HT-29 (cell line): Measurements from ENCODE around the gene SENP3. TPM values are rescaled to one million over a fixed set of nuclear protein-coding genes. Genes with fewer than 3 reads are reported as not detected.

ENCODE experiments used
- DNase-seq: peaks from one replicate; pipeline ENCODE4 v3.0.0-alpha.2; 2015; ENCODE audit warnings: low spot score
- total RNA-seq: library from RNA; depleted of rRNA; stranded (reverse); fragments of >200 nt; shearing (Covaris generic); gene quantifications from 2 replicates; pipeline ENCODE4 v1.2.3, GENCODE V29; 2014

Gene SENP3
- total RNA-seq, 1 experiment from 2014 or later, result 73.2 TPM

DNA sequence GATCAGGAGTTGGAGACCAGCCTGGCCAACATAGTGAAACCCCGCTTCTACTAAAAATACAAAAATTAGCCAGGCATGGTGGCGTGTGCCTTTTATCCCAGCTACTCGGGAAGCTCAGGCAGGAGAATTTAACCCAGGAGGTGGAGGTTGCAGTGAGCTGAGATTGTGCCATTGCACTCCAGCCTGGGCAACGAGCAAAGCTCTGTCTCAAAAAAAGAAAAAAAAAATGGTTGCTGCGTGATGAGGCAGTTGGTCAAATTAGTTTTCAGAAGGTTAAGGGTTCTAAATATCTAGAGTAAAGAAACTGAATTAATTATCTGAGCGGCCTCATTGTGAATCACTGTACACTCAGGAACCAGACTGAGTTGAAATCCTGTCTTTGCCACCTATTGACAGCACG, 14.2 kb downstream of the SENP3 start:
- DNase-seq, result no peak

DNA sequence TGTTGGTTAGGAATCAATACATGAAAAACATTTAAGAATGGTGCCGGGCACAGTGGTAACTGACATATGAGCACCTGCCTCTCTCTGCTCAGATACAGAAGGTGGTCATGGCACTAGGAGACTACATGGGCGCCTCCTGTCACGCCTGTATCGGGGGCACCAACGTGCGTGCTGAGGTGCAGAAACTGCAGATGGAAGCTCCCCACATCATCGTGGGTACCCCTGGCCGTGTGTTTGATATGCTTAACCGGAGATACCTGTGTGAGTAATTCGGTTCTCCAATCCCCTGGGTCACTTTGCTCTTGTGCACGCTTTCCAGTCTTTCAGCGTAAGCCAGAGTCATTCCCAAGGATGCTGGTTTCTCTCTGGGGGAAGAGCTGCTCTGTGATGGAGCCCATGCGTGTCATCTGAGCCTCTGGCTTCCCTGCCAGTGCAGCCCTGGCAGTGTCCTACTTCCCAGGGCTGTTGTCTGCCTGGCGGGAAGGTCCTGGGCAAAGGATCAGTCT, 14.8 kb downstream of the SENP3 start:
- DNase-seq, result no peak

DNA sequence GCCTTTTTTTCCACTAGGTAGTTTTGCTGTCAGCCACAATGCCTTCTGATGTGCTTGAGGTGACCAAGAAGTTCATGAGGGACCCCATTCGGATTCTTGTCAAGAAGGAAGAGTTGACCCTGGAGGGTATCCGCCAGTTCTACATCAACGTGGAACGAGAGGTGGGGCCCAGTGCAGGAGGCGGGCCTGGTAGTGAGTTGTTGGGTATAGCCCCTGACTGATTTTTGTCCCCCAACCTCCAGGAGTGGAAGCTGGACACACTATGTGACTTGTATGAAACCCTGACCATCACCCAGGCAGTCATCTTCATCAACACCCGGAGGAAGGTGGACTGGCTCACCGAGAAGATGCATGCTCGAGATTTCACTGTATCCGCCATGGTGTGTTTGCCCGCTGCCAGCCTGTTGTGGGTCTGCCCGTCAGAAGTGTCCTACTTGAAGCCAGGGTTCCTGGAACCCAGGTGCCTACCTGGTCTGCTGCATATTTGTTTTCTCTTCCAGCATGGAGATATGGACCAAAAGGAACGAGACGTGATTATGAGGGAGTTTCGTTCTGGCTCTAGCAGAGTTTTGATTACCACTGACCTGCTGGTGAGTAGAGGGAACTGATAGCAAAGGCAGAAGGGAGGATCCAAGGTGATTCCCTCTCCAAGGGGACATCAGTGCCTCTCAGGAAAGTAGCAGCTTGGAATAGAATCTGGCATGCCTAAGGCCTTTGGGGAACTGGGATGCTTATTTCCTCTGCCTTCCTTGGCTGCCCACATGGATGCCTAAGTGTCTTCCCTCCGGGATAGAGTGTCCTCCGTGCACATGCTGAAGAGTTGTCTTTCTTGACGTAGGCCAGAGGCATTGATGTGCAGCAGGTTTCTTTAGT, 15.8 kb downstream of the SENP3 start:
- DNase-seq, result no peak

DNA sequence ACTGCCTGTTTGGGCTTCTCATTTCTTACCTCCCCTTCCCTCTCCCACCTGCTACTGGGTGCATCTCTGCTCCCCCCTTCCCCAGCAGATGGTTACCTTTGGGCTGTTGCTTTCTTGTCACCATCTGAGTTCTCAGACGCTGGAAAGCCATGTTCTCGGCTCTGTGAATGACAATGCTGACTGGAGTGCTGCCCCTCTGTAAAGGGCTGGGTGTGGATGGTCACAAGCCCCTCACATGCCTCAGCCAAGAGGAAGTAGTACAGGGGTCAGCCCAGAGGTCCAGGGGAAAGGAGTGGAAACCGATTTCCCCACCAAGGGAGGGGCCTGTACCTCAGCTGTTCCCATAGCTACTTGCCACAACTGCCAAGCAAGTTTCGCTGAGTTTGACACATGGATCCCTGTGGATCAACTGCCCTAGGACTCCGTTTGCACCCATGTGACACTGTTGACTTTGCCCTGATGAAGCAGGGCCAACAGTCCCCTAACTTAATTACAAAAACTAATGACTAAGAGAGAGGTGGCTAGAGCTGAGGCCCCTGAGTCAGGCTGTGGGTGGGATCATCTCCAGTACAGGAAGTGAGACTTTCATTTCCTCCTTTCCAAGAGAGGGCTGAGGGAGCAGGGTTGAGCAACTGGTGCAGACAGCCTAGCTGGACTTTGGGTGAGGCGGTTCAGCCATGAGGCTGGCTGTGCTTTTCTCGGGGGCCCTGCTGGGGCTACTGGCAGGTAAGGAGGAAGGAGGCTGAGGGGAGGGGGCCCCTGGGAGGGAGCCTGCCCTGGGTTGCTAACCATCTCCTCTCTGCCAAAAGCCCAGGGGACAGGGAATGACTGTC, 17.5 kb downstream of the SENP3 start, which contains the start of gene CD68:
Gene CD68 (plus strand): TSS at position 638 of the 833 bp plus-strand sequence. CDS start 40 bp downstream, at position 678.
- peak; percentile 84 for DNase-seq

DNA sequence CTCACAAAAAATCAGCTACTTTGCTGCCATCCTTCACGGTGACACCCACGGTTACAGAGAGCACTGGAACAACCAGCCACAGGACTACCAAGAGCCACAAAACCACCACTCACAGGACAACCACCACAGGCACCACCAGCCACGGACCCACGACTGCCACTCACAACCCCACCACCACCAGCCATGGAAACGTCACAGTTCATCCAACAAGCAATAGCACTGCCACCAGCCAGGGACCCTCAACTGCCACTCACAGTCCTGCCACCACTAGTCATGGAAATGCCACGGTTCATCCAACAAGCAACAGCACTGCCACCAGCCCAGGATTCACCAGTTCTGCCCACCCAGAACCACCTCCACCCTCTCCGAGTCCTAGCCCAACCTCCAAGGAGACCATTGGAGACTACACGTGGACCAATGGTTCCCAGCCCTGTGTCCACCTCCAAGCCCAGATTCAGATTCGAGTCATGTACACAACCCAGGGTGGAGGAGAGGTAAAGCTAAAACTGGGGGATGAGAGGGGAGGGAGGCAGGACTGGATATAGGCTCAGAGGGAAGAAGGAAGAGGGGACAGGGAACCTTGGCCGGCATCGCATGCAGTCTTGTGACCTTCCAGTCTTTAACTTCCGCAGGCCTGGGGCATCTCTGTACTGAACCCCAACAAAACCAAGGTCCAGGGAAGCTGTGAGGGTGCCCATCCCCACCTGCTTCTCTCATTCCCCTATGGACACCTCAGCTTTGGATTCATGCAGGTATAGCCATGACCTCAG, 18.3 kb downstream of the SENP3 start:
- no peak for DNase-seq

DNA sequence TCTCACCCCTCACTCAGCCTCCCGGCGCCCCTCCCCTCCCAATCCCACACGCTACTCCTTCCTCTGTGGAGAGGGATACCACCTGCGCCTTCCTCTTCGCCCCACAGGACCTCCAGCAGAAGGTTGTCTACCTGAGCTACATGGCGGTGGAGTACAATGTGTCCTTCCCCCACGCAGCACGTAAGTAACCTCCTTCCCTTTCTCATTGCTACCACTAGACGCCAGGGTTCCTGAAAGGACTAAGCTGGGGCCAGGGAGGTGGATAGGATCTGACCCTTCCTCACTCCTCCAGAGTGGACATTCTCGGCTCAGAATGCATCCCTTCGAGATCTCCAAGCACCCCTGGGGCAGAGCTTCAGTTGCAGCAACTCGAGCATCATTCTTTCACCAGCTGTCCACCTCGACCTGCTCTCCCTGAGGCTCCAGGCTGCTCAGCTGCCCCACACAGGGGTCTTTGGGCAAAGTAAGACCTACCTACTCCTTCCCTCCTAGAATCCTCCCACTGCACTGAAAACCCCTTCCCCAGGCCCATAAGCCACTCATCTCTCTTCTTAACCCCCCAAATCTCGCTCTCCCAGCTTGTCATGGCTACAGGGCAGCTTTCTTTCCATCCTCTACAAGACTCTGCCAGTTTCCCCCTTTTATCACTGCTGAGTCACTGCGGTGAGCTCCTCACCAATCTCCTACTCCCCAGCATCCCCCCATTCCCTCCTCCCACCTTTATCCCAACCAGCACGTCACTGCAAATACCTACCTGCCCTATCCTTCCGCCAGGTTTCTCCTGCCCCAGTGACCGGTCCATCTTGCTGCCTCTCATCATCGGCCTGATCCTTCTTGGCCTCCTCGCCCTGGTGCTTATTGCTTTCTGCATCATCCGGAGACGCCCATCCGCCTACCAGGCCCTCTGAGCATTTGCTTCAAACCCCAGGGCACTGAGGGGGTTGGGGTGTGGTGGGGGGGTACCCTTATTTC, 19.2 kb downstream of the SENP3 start:
- no peak for DNase-seq

DNA sequence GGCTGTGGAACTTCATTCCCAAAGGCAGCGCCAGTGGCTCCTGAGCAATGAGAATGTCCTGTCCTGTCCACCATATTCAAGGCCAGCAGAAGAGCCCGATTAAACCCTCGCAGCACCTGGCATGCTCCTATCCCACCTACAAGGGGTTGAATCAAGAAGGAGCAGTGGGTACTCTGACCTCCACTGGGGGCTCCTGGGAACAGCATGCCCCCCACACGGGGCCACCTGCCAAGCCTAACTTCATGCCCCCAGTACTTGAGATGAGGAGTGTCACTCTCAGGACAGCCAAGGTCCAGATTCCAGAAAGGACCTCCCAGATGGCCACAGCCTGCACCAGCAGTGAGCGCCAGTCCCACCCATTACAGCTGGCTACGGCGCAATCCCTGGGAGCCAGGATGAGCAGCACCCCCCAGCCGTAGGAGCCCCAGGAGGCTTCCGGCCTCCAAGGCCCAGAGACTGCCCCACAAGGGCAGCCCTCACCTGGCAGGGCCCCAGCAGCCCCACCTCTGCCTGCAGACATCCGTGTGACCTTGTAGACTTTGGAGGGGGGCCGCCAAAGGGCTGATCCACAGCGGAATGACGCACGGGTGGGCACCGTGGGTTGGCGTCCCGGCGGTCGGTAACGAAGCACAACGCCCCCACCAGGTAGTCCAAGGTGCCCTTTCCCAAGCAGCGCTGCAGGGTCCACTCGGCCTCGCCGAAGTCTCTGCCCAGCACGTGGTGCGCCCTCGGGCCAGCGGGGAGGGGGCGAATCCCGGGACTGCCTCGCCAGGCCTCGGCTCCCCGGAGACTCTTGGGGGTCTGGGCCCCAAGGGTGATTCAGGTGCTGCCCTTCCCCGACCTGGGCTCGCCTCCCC, 20.9 kb downstream of the SENP3 start:
- no peak for DNase-seq

DNA sequence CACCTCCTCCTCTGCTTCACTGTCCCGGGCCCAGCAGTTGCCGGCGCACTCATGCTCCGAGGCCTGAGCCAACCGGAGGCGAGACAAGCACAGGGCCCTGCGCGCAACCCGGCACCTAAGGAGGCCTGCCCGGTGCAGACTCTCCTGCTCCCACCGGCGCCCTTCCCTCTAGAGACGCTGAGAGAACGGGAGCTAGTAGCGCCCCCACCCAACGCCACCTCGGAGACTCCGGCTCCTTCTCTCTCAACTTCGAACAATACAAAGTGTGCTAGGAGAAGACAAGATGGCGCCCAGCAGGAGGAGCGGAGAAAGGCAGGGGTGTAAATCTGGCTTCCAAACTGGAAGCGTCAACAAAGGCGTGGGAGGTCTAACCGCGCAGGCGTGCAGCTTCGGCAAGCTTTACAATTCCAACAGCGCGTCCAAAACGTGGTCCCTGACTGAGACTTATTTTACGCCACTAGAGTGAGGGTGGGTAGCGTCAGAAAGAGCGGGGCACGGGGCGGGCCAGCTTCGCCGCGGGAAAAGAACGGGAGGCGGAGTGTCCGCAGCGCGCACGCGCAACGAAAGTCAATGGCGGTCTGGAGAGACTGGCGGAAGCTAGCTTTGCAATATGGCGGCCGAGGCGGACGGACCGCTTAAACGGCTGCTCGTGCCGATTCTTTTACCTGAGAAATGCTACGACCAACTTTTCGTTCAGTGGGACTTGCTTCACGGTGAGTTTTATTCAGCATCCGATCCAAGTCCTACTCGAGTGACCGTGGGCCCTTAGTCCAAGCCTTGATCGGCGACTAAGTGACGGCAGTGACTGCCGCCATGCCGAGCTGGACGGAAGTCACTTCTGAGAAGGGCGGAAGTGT, 21.8 kb downstream of the SENP3 start, which contains the start of gene MPDU1:
Gene MPDU1 (plus strand): TSS at position 600 of the 857 bp plus-strand sequence. CDS start 11 bp downstream, at position 611.
- peak; percentile 87 for DNase-seq

DNA sequence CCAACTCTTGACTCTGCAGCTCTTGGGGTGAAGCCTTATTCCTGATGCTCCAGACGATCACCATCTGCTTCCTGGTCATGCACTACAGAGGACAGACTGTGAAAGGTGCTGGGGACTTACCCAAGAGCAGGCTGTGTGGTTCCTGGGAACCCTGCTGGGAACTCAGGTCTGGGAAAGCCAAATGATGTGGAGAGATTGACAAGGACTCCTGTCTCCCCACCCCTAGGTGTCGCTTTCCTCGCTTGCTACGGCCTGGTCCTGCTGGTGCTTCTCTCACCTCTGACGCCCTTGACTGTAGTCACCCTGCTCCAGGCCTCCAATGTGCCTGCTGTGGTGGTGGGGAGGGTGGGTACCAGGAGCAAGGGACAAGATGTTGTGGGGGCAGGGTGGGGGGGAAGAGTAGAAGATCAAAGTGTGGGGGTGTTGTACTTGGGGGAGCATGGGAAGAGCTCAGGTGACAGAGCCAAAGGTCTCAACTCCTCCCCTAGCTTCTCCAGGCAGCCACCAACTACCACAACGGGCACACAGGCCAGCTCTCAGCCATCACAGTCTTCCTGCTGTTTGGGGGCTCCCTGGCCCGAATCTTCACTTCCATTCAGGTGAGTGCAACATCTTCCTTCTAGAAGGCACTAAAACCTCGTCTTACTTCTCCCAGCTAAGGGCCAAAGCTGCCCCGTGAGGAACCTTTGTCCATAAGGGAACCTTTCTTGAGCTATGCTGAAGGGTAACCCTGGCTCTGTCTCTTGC, 25.1 kb downstream of the SENP3 start:
- peak; percentile 69 for DNase-seq

DNA sequence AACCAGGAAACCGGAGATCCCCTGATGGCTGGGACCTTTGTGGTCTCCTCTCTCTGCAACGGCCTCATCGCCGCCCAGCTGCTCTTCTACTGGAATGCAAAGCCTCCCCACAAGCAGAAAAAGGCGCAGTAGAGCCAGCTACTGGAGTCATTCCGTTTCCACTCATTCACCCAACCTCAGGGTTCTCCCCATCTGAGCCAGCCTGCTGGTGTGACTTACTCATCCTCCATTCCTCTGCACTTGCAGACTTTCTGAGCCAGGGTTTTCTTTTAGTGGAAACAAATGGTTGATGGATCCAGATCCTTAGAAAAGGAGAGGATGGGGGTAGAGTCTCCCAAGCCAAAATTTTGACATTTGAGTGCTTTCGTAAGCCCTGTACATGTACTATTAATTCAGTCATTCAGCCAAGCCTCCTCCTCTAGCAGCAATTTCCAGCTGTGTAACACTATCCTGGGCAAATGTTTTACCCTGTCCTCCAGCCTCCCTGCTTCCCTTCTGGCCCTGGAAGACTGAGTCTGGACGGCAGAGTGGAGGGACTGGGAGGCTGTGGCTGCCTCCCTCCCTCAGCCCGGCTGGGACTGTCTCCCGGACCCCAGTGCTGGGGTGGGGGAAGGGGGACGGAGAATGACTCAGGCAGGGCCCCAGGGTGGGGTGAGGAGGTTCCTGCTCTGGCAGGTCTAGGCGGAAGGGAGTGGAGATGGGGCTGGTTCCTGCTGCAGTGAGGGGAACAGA, 25.9 kb downstream of the SENP3 start:
- no peak for DNase-seq

DNA sequence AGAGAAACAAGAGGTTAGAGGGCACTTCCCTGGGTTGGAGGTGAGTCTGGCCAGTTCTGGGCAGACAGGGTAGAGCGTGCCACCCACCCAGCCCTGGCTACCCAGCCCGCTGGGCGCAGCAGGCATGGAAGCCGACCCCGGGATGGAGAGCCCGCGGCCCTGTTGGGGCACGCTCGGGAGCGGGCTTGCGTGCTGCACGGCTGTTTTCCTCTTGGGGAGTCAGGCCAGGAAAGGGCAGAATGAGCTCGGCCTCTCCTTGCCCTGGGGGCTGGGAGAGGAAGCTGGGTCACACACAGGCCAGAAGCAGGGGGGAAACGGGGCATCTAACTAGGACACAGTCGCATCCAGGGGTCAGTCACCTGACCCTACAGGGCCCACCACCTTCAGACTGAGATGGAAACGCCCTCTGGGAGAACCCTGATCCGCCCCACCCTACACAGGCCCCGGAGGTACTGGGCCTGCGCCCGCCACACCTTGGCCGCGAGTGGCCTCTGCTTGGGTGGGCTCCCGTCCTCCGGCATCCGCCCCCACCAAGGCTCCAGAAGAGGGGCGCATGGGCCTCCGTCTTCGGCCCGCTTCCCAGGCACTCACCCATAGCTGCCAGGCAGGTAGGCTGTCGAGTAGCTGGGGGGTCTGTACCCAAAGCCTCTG, 27.0 kb downstream of the SENP3 start:
- no peak for DNase-seq

DNA sequence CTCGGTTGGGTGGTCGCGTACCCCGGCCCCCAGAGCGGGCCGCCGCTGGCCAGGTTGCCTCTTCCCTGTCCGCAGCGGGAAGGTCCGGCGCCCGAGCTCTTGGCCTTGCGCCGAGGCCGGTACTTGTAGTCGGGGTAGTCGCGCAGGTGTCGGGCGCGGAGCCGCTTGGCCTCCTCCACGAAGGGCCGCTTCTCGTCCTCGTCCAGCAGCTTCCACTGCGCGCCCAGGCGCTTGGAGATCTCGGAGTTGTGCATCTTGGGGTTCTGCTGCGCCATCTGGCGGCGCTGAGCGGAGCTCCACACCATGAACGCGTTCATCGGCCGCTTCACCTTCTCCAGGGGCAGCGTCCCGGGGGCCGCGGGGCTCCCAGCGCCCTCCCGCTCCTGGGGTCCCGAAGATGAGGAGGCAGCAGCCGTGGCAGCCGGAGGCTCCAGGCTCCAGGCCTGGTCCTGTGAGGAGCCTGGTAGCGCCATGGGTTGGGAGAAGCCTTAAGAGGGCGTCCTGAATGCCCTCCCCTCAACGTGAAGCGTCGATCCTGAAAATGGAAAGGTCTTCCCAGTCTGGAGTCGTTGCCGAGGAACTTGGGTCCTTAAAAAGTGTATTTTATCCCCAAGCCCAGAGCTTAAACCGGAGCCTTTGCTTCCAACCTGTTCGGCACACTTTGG, 27.6 kb downstream of the SENP3 start:
- DNase-seq, result no peak

DNA sequence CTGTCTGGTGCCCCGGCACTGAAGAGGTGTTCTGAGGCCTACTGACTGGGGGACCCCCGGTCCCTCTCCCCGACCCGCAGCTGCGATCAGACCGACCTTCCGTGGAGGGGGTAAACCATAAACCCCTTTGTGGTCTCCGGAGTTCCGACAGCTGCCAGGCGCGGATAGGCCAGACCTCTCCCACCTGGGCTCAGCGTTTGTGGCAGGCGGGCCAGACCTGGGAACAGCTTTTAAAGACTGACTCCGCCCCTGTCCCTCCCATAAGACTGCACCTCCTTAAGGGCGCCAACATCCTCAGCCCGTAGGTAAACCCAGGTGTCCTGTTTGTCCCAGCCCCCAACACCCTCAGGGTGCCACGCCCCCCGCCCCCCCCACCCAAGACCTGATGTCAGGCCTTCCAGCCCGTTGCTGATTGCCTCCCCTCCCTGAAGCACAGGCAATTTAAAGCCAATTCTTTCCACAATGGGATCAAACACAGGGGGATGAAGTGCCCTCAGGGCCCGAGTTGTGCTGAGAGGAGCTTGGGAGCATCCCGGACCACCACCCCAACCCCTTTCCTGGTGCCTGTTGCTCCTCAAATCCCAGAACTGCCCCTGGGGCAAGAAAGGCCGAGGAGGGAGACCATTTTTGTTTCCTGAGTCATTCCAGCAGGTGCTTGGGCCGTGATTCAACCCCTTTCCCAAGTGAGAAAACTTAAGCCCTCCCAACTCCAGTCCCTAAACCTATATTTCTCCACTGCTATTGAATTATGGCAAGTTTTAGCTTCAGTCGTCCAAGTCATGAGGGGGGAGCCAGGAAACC, 28.4 kb downstream of the SENP3 start, which contains the start of gene SOX15:
Gene SOX15 (minus strand): TSS at position 204 of the 801 bp plus-strand sequence. CDS start 418 bp downstream, outside the sequence.
- no peak for DNase-seq

DNA sequence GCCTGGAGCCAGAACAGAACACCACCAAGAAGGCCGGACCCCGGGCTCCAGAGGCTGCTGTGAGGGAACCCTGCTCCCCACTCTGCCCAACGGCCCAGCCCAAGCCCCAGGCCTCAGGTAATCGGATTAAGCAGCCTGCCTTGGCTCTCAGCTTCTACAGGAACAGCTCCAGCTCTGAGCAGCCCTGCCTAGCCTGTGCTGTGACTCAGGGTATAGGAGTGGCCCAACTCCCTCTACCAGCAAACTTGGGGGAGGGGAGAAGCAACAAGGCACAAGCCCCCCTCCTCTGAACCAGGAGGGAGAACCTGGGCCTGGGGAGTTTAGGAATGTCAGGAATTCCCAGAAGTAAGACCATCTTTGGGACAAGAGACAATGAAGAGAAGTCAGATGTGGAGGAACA, 29.0 kb downstream of the SENP3 start:
- no peak for DNase-seq

DNA sequence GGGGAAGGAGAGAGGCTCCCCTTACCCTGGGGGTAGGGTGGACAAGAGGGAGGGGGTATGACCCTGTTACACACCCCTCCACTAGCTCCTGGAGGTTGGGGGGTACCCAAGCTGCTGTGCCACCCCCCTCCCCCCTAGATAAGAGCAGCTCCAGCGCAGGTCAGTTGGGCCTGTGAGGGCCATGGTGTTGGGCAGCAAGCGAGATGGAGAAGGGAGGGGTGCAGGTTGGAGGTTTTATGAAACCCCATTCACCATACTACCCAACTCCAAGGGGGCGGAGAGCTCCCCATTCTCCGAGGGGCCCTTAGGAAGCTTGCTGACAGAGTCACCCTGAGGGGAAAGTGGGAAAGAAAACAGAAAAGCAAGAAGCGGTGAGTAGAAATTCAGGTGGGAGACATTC, 29.9 kb downstream of the SENP3 start:
- DNase-seq, result no peak
